Ishikawa (cell line): ENCODE results near the gene ACER2.

Experiments used
- CEBPB ChIP-seq: IDR thresholded peaks from 2 replicates; pipeline ENCODE4 v1.6.1; 2012
- CREB1 ChIP-seq: IDR thresholded peaks from 2 replicates; pipeline ENCODE4 v1.6.1; 2012; ENCODE audit warnings: low read depth
- EGR1 ChIP-seq: IDR thresholded peaks from 2 replicates; pipeline ENCODE4 v1.6.1; 2012
- EP300 ChIP-seq: IDR thresholded peaks from 2 replicates; pipeline ENCODE4 v1.6.1; 2012; ENCODE audit warnings: borderline replicate concordance
- FOXM1 ChIP-seq: IDR thresholded peaks from 2 replicates; pipeline ENCODE4 v1.6.1; 2012; ENCODE audit warnings: low read depth, borderline replicate concordance
- MAX ChIP-seq: IDR thresholded peaks from 2 replicates; pipeline ENCODE4 v1.6.1; 2012
- NFIC ChIP-seq: IDR thresholded peaks from 2 replicates; pipeline ENCODE4 v1.6.1; 2012
- RAD21 ChIP-seq: IDR thresholded peaks from 2 replicates; pipeline ENCODE4 v1.6.1; 2012; ENCODE audit warnings: low read depth
- TAF1 ChIP-seq: IDR thresholded peaks from 2 replicates; pipeline ENCODE4 v1.6.1; 2012; ENCODE audit warnings: low read depth, mild to moderate bottlenecking
- TCF12 ChIP-seq: IDR thresholded peaks from 2 replicates; pipeline ENCODE4 v1.6.1; 2012; ENCODE audit warnings: low read depth
- TEAD4 ChIP-seq: IDR thresholded peaks from 2 replicates; pipeline ENCODE4 v1.6.1; 2012
- USF1 ChIP-seq: IDR thresholded peaks from 2 replicates; pipeline ENCODE4 v1.6.1; 2012
- YY1 ChIP-seq: IDR thresholded peaks from 2 replicates; pipeline ENCODE4 v1.6.1; 2012; ENCODE audit warnings: low read depth
- ZBTB7A ChIP-seq: IDR thresholded peaks from 2 replicates; pipeline ENCODE4 v1.6.1; 2012; ENCODE audit warnings: low read depth
- TF ChIP-seq, protein P1 (sequence below): IDR thresholded peaks from 2 replicates; pipeline ENCODE4 v1.6.1; 2012; ENCODE audit warnings: low read depth, mild to moderate bottlenecking

Gene ACER2

DNA sequence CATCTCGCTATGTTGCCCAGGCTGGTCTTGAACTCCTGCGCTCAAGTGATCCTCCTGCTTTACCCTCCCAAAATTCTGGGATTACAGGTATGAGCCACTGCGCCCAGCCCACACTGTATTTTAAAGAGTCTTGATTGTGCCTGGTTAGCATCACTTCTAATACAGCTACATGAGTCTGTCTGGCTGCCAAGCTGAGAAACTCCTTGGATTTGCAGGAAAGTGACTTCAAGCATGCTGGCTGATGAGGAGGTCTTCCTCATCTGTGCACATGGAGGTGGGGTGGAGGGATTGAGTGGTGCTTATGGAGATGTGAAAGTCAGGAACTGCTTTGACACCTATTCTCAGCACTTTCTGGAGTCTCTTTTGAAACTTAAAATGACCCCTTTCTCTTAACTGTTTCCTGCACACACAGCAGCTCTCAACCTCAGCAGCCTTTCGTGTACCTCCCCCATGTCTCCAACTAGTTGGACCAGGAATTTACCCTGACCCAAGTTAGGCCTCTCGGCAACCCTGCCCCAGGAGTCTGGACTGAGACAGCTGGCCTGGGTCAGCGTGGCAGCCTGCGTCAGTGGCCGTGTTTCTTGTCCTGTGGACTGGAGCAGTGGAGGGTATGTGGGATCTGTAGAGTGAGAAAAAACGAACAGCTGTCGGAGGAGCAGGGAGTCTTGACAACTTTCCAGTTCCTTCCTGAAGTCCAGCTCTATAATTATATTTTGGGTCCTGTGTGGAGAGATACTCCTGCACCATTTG is 72.5 kb downstream of the ACER2 start:
- no peak for TF ChIP-seq RAD21
- no peak for TF ChIP-seq EP300
- TF ChIP-seq CREB1: no peak
- TF ChIP-seq FOXM1: no peak
- no peak for TF ChIP-seq EGR1
- no peak for TF ChIP-seq YY1
- TF ChIP-seq ZBTB7A: no peak
- TF ChIP-seq, protein P1, sequence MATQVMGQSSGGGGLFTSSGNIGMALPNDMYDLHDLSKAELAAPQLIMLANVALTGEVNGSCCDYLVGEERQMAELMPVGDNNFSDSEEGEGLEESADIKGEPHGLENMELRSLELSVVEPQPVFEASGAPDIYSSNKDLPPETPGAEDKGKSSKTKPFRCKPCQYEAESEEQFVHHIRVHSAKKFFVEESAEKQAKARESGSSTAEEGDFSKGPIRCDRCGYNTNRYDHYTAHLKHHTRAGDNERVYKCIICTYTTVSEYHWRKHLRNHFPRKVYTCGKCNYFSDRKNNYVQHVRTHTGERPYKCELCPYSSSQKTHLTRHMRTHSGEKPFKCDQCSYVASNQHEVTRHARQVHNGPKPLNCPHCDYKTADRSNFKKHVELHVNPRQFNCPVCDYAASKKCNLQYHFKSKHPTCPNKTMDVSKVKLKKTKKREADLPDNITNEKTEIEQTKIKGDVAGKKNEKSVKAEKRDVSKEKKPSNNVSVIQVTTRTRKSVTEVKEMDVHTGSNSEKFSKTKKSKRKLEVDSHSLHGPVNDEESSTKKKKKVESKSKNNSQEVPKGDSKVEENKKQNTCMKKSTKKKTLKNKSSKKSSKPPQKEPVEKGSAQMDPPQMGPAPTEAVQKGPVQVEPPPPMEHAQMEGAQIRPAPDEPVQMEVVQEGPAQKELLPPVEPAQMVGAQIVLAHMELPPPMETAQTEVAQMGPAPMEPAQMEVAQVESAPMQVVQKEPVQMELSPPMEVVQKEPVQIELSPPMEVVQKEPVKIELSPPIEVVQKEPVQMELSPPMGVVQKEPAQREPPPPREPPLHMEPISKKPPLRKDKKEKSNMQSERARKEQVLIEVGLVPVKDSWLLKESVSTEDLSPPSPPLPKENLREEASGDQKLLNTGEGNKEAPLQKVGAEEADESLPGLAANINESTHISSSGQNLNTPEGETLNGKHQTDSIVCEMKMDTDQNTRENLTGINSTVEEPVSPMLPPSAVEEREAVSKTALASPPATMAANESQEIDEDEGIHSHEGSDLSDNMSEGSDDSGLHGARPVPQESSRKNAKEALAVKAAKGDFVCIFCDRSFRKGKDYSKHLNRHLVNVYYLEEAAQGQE: no peak
- no peak for TF ChIP-seq NFIC
- no peak for TF ChIP-seq USF1
- no peak for TF ChIP-seq MAX
- TF ChIP-seq TCF12: no peak
- no peak for TF ChIP-seq TEAD4
- no peak for TF ChIP-seq TAF1

- TF ChIP-seq NFIC (no peak), FOXM1 (no peak), CEBPB (no peak), TCF12 (no peak), TAF1 (no peak)
Measured at GRCh38 chr9:19481971-19482404, 73.2 kb downstream of the ACER2 start.

DNA sequence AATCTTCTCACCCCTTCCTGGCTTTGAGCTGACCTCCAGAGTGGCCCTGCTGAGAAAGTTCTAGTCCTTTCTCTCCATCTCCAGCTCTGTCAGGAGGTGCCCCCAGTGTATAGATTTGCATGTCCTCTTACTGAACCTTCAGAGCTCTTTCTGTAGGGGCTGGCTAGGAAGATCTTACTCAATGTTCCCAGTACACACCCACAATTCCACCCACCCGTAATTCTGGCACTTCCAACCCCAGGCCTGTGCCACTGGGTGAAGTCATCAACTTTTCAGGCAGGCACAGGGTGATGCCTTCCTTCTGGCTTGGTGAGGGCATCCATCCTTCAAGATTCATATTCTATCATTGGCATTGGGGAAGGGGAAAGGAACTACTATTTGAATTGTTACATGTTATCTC is 75.9 kb downstream of the ACER2 start:
- TF ChIP-seq EGR1: no peak
- TF ChIP-seq FOXM1: no peak
- no peak for TF ChIP-seq TEAD4
- no peak for TF ChIP-seq CEBPB
- no peak for TF ChIP-seq RAD21
- no peak for TF ChIP-seq TCF12
- TF ChIP-seq CREB1: no peak
- TF ChIP-seq ZBTB7A: no peak
- no peak for TF ChIP-seq NFIC
- TF ChIP-seq USF1: no peak

DNA sequence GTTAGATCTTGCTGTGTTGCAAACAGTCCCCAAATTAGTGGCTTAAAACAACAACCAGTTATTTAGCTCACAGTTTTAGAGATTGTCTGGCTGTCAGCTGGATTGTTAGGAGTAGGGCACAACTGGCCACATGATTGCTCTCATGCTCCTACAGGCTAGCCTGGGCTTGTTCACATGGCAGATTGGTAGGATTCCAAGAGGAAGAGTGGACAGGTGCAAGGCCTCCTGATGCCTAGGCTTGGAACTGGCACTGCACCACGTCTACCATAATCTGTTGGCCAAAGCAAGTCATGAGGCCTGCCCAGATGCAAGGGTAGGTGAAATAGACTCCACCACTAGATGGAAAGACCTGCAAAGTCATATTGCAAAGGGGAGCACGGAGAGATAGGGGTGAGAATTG is 76.4 kb downstream of the ACER2 start:
- TF ChIP-seq USF1: no peak
- TF ChIP-seq ZBTB7A: no peak
- no peak for TF ChIP-seq TEAD4
- TF ChIP-seq, protein P1: no peak
- no peak for TF ChIP-seq MAX
- TF ChIP-seq RAD21: no peak
- no peak for TF ChIP-seq TAF1
- no peak for TF ChIP-seq NFIC
- TF ChIP-seq CREB1: no peak
- no peak for TF ChIP-seq CEBPB
- TF ChIP-seq EP300: no peak

DNA sequence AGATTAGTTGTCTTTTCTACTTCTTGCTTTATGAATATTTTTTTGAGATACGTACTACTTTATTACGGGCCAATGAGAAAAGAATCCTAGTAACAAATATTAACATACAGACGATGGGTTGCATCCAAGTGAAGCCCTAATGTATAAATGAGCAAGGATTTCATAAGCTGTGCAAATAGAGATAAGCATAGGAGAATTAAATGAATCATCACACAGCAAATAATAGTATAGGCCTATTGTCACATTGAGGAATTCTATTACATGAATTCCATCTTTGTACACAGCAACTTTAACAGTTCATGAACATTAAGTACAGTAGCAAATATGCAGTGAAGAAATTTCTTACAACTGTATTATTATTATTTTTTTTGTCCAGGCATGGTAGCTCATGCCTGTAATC is 78.0 kb downstream of the ACER2 start:
- TF ChIP-seq EP300 (no peak), TEAD4 (no peak), YY1 (no peak), TAF1 (no peak), EGR1 (no peak), FOXM1 (no peak), MAX (no peak), RAD21 (no peak), CEBPB (no peak), CREB1 (no peak), NFIC (no peak)
- TF ChIP-seq, protein P1: no peak
